GM23338 (cell line): ENCODE results near the gene TMEM217. TPM values are rescaled to one million over a fixed set of nuclear protein-coding genes. Genes with fewer than 3 reads are reported as not detected.

ENCODE experiments used
- ATAC-seq: fragments of 200-7000 bp; cut with Tn5 transposase; 3 replicates; pipeline ENCODE4 v1.9.1; 2020
- DNase-seq: peaks from one replicate; pipeline ENCODE4 v3.0.0-alpha.2; 2015; ENCODE audit warnings: low spot score
- H2AFZ ChIP-seq: fragments of 200-600 bp; sonication (generic); 2 replicates; pipeline ENCODE4 v1.8.0; 2016; ENCODE audit warnings: antibody characterized with exemption, mild to moderate bottlenecking, moderate library complexity
- H3F3A ChIP-seq: fragments of 200-600 bp; sonication (generic); replicated peaks from 2 replicates; pipeline ENCODE4 v1.8.0; 2017; ENCODE audit warnings: antibody characterized with exemption, mixed run types, low read depth
- H3K27ac ChIP-seq: fragments of 200-600 bp; sonication (generic); 2 replicates; pipeline ENCODE4 v1.6.1; 2016; ENCODE audit warnings: low read depth
- H3K27me3 ChIP-seq: fragments of 200-600 bp; sonication (generic); 2 replicates; pipeline ENCODE4 v1.8.0; 2016; ENCODE audit warnings: mild to moderate bottlenecking, mixed run types, moderate library complexity; ENCODE audit not compliant: insufficient read depth
- H3K36me3 ChIP-seq: fragments of 200-600 bp; sonication (generic); 2 replicates; pipeline ENCODE4 v1.8.0; 2016; ENCODE audit warnings: mild to moderate bottlenecking; ENCODE audit not compliant: insufficient read depth
- H3K4me1 ChIP-seq: fragments of 200-600 bp; sonication (generic); 2 replicates; pipeline ENCODE4 v1.8.0; 2016; ENCODE audit warnings: mild to moderate bottlenecking, moderate library complexity; ENCODE audit not compliant: insufficient read depth
- H3K4me2 ChIP-seq: fragments of 200-600 bp; sonication (generic); 2 replicates; pipeline ENCODE4 v1.7.1; 2017; ENCODE audit warnings: mixed run types
- H3K4me3 ChIP-seq: fragments of 200-600 bp; sonication (generic); 2 replicates; pipeline ENCODE4 v1.6.1; 2016; ENCODE audit warnings: mixed run types
- H3K79me2 ChIP-seq: fragments of 200-600 bp; sonication (generic); replicated peaks from 2 replicates; pipeline ENCODE4 v1.8.0; 2017; ENCODE audit warnings: mild to moderate bottlenecking; ENCODE audit not compliant: insufficient read depth
- H3K9me2 ChIP-seq: fragments of 200-600 bp; sonication (generic); 2 replicates; pipeline ENCODE4 v1.8.0; 2017; ENCODE audit not compliant: insufficient read depth
- H4K20me1 ChIP-seq: fragments of 200-600 bp; sonication (generic); replicated peaks from 2 replicates; pipeline ENCODE4 v1.8.0; 2017; ENCODE audit warnings: mild to moderate bottlenecking; ENCODE audit not compliant: insufficient read depth
- H3K27ac Mint-ChIP-seq: 2 replicates; pipeline ENCODE4 v1.8.0; 2020; ENCODE audit warnings: inconsistent platforms, mild to moderate bottlenecking, moderate library complexity, mixed read lengths
- H3K27me3 Mint-ChIP-seq: 3 replicates; pipeline ENCODE4 v1.8.0; 2022; ENCODE audit warnings: low read depth, mild to moderate bottlenecking, moderate library complexity, mixed read lengths, inconsistent platforms; ENCODE audit not compliant: insufficient read depth, poor library complexity
- H3K36me3 Mint-ChIP-seq: 3 replicates; pipeline ENCODE4 v1.8.0; 2021; ENCODE audit warnings: low read depth, mild to moderate bottlenecking, inconsistent platforms, moderate library complexity, mixed read lengths
- H3K4me1 Mint-ChIP-seq: 3 replicates; pipeline ENCODE4 v1.8.0; 2020; ENCODE audit warnings: mild to moderate bottlenecking, inconsistent platforms, mixed read lengths
- H3K4me3 Mint-ChIP-seq: 3 replicates; pipeline ENCODE4 v1.8.0; 2021; ENCODE audit warnings: moderate library complexity, mild to moderate bottlenecking, inconsistent platforms, mixed read lengths
- H3K9me3 Mint-ChIP-seq: 3 replicates; pipeline ENCODE4 v1.8.0; 2020; ENCODE audit warnings: moderate library complexity, mild to moderate bottlenecking, inconsistent platforms, mixed read lengths
- CREB1 ChIP-seq: fragments of 250-450 bp; sonication (Bioruptor Pico); IDR thresholded peaks from 2 replicates; pipeline ENCODE4 v1.5.0; 2020; ENCODE audit warnings: low read depth, mild to moderate bottlenecking, moderate library complexity
- EZH2phosphoT487 ChIP-seq: fragments of 200-600 bp; sonication (generic); IDR thresholded peaks from one replicate; pipeline ENCODE4 v1.8.1; 2018; ENCODE audit warnings: antibody characterized with exemption; ENCODE audit not compliant: unreplicated experiment
- JUNB ChIP-seq: IDR thresholded peaks from one replicate; pipeline ENCODE4 v1.6.1; 2016; ENCODE audit warnings: antibody characterized with exemption; ENCODE audit not compliant: unreplicated experiment
- ZNF114 ChIP-seq: fragments of 250-450 bp; sonication (Bioruptor Pico); IDR thresholded peaks from 2 replicates; pipeline ENCODE4 v1.5.0; 2020; ENCODE audit warnings: mild to moderate bottlenecking, moderate library complexity
- ZNF331 ChIP-seq: fragments of 250-450 bp; sonication (Bioruptor Pico); IDR thresholded peaks from 2 replicates; pipeline ENCODE4 v1.5.0; 2020; ENCODE audit warnings: low read depth, mild to moderate bottlenecking, moderate library complexity
- polyA plus RNA-seq: library from polyadenylated mRNA; unstranded; fragments of >200 nt; fragmentation: Nextera tagmentation; extraction: Ambion mirVana; gene quantifications from 2 replicates; pipeline ENCODE4 v1.2.1, GENCODE V29; 2016
- total RNA-seq: library from RNA; depleted of rRNA; stranded (reverse); fragments of >200 nt; shearing (Covaris generic); gene quantifications from 2 replicates; pipeline ENCODE4 v1.2.3, GENCODE V29; 2014
- TF ChIP-seq, protein P1 (sequence below): fragments of 250-450 bp; sonication (Bioruptor Pico); IDR thresholded peaks from 2 replicates; pipeline ENCODE4 v1.5.0; 2020; ENCODE audit warnings: mild to moderate bottlenecking, moderate library complexity

TMEM217 gene
- total and polyA plus RNA-seq, 2 experiments from 2014 or later = 1.3 TPM; not detected in 1

DNA sequence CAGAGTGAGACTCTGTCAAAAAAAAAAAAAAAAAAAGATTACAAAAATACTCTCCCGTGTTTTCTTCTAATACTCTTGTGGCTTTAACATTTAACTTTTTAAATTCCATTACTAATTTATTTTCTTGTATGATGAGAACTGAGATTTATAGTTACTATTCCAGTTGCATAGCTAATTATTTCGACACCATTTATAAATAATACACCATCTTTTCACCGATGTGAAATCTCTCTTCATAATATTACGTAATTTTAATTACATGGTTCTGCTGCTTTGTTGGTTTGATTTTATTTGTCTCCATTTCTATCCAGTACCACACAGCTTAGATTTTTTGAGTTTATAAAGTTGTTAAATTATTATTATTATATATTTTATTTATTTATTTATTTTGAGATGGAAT, 42.0 kb upstream of the TMEM217 start (continued):
- TF ChIP-seq, protein P1, sequence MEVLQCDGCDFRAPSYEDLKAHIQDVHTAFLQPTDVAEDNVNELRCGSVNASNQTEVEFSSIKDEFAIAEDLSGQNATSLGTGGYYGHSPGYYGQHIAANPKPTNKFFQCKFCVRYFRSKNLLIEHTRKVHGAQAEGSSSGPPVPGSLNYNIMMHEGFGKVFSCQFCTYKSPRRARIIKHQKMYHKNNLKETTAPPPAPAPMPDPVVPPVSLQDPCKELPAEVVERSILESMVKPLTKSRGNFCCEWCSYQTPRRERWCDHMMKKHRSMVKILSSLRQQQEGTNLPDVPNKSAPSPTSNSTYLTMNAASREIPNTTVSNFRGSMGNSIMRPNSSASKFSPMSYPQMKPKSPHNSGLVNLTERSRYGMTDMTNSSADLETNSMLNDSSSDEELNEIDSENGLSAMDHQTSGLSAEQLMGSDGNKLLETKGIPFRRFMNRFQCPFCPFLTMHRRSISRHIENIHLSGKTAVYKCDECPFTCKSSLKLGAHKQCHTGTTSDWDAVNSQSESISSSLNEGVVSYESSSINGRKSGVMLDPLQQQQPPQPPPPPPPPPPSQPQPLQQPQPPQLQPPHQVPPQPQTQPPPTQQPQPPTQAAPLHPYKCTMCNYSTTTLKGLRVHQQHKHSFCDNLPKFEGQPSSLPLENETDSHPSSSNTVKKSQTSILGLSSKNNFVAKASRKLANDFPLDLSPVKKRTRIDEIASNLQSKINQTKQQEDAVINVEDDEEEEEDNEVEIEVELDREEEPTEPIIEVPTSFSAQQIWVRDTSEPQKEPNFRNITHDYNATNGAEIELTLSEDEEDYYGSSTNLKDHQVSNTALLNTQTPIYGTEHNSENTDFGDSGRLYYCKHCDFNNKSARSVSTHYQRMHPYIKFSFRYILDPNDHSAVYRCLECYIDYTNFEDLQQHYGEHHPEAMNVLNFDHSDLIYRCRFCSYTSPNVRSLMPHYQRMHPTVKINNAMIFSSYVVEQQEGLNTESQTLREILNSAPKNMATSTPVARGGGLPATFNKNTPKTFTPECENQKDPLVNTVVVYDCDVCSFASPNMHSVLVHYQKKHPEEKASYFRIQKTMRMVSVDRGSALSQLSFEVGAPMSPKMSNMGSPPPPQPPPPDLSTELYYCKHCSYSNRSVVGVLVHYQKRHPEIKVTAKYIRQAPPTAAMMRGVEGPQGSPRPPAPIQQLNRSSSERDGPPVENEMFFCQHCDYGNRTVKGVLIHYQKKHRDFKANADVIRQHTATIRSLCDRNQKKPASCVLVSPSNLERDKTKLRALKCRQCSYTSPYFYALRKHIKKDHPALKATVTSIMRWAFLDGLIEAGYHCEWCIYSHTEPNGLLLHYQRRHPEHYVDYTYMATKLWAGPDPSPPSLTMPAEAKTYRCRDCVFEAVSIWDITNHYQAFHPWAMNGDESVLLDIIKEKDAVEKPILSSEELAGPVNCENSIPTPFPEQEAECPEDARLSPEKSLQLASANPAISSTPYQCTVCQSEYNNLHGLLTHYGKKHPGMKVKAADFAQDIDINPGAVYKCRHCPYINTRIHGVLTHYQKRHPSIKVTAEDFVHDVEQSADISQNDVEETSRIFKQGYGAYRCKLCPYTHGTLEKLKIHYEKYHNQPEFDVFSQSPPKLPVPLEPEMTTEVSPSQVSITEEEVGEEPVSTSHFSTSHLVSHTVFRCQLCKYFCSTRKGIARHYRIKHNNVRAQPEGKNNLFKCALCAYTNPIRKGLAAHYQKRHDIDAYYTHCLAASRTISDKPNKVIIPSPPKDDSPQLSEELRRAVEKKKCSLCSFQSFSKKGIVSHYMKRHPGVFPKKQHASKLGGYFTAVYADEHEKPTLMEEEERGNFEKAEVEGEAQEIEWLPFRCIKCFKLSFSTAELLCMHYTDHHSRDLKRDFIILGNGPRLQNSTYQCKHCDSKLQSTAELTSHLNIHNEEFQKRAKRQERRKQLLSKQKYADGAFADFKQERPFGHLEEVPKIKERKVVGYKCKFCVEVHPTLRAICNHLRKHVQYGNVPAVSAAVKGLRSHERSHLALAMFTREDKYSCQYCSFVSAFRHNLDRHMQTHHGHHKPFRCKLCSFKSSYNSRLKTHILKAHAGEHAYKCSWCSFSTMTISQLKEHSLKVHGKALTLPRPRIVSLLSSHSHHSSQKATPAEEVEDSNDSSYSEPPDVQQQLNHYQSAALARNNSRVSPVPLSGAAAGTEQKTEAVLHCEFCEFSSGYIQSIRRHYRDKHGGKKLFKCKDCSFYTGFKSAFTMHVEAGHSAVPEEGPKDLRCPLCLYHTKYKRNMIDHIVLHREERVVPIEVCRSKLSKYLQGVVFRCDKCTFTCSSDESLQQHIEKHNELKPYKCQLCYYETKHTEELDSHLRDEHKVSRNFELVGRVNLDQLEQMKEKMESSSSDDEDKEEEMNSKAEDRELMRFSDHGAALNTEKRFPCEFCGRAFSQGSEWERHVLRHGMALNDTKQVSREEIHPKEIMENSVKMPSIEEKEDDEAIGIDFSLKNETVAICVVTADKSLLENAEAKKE (CRISPR knock-in tag) = no peak

DNA sequence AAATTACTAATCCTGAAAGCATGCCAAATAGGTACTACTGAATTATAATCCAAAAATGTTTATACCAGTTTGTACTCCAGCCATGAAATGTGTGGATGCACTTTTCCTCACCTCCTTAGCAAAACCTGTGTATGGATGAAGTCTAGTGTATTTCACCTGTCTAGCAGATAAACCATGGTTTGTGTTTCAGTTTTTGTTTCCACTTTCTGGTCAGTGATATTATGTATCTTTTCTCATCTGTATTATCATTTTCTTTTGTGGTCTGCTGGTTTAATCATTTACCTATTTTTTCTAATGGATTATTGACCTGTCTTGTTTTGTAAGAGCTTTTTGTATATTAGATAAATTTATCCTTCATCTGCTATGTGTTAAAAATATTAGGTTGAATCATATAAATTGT, 41.0 kb upstream of the TMEM217 start:
- peaks cover 2% of the 10 kb centered on the region; the same call in 1 of the 2 replicates for H3K36me3 ChIP-seq
- H3K9me3 Mint-ChIP-seq = no peaks in the 10 kb centered on the region; the same call in 2 of the 3 replicates
- H3K4me3 Mint-ChIP-seq = no peak overlapping the region
- no peaks in the 10 kb centered on the region for H3K27me3 Mint-ChIP-seq
- no peak overlapping the region for H2AFZ ChIP-seq
- H3K27me3 ChIP-seq = no peaks in the 10 kb centered on the region
- no peak overlapping the region for H3K4me3 ChIP-seq
- H3K4me1 Mint-ChIP-seq = no peaks in the 10 kb centered on the region
- peaks cover 40% of the 10 kb centered on the region for H3K36me3 Mint-ChIP-seq
- H3K9me2 ChIP-seq = no peaks in the 10 kb centered on the region
- no peak overlapping the region for H3K27ac Mint-ChIP-seq
- peaks cover 3% of the 10 kb centered on the region; the same call in 1 of the 2 replicates for H4K20me1 ChIP-seq
- ATAC-seq (no peak), DNase-seq (no peak)
- H3K79me2 ChIP-seq = no peaks in the 10 kb centered on the region
- H3K4me1 ChIP-seq = no peaks in the 10 kb centered on the region
- H3F3A ChIP-seq = no peaks in the 10 kb centered on the region
- no peak overlapping the region for H3K27ac ChIP-seq
- no peak overlapping the region for H3K4me2 ChIP-seq
- no peak for TF ChIP-seq ZNF331
- TF ChIP-seq EZH2phosphoT487 = no peak
- no peak for TF ChIP-seq CREB1 (CRISPR knock-in tag)
- no peak for TF ChIP-seq ZNF114 (CRISPR knock-in tag)
- no peak for TF ChIP-seq JUNB
- TF ChIP-seq, protein P1 (CRISPR knock-in tag) = no peak
